GM12873 (cell line): ENCODE results near the gene CACNB2.

Experiments used
- CTCF ChIP-seq: IDR thresholded peaks from 2 replicates; pipeline ENCODE4 v1.5.1; 2012; ENCODE audit warnings: low read depth, mild to moderate bottlenecking, moderate library complexity, low read length, control low read depth; ENCODE audit not compliant: insufficient read depth; ENCODE audit errors: missing control alignments

Gene CACNB2

DNA sequence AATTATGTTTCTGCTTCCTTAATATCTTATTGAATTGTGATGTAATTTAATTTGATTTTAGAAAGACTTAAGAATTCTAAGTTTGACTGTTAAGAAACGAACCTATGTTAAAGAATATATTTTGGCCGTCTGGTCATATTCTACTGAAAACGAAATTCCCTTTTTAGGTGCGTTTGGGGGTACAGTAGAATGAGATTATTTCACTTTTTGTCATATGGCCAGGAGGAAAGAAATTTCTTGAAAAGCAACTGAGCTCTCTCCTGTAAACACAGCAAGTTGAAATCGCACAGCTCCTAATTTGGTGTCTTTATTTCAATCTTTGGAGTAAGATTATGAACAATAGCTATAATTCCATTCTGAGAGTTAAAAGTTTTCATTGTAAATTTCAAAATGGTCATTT, 227.6 kb downstream of the CACNB2 start:
- no peak for TF ChIP-seq CTCF

DNA sequence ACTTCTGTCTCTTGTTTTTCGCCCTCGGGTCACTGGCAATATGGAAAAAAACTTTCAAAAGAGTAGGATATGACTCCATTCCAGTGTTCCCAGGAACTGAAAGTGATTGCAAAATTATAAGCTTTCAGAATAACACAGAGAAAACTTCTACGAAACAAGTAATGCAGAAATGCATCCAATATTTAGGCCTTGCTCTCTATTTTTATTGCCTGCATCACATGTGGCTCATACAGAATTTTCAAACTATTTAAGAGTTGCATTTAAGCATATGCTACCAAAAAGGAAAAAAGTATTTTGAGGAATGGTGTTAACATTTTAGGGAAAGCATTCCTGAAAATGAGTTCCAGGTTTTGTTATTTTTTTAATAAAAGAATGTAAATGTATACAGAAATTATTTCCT, 228.0 kb downstream of the CACNB2 start:
- no peak for TF ChIP-seq CTCF

DNA sequence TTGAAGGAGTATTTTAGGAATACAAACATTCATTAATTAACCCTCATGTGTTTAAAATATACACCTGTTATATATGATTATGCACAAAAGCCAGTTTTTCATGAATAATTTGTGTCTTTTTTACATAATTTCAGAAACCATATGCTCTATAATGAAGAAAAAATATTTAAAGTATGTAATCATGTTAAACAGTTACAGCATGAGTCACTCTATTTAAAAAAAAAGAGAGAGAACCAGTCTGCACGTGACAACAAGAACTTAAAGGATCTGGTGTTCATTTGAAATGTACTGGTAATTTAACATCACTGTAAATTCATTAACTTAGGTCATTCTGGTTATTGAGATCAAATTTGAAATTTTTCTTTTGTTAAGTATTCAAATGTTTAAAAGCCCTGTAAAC, 228.5 kb downstream of the CACNB2 start:
- no peak for TF ChIP-seq CTCF

DNA sequence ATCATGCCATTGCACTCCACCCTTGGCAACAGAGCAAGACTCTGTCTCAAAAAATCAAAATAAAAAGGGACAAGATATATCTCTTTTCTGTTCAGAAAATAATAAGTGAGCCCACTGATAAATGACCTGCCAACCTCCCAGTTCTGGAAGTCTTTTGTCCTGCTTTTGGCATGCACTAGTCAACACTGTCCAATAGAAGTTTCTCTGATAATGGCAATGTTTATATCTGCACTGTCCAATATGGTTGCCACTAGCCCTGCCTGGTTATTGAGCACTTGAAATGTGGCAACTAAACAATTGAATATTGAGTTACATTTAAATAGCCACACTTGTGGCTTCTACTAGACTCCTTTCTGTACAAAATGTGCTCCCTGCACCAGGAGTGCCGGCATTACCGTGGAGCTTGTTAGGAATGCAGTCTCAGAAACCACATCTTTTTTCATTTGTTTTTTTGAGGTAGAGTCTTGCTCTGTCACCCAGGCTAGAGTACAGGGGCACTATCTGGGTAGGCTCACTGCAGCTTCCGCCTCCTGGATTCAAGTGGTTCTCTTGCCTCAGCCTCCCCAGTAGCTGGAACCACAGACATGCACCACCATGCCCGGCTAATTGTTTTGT, 229.7 kb downstream of the CACNB2 start:
- TF ChIP-seq CTCF, result no peak

GRCh38 chr10:18376650-18377049, 236.4 kb downstream of the CACNB2 start:
- TF ChIP-seq CTCF, result no peak

GRCh38 chr10:18377898-18378297, 237.7 kb downstream of the CACNB2 start:
- no peak for TF ChIP-seq CTCF

- no peak for TF ChIP-seq CTCF
Measured at GRCh38 chr10:18378766-18379165, 238.5 kb downstream of the CACNB2 start.
